Retina (tissue), 1 donor: ENCODE results near the gene TRIP11.
A peak's percentile ranks its signal among the peaks of the same experiment; 100 is the strongest.

Source experiments
- DNase-seq: peaks from one replicate; pipeline ENCODE4 v3.0.0-alpha.2; 2016

Gene TRIP11

GRCh38 chr14:91953170-91953985, 86.5 kb downstream of the TRIP11 start:
- no peak for DNase-seq

- no peak for DNase-seq
Measured at GRCh38 chr14:91947475-91948184, 92.2 kb downstream of the TRIP11 start, which contains the start of gene FBLN5. Gene FBLN5 (minus strand): TSS chr14:91947694. CDS start chr14:91947229, 465 bp downstream.

- DNase-seq, result peak; percentile 69
Measured at GRCh38 chr14:91946622-91947474, 93.0 kb downstream of the TRIP11 start.

GRCh38 chr14:91945751-91946621, 93.9 kb downstream of the TRIP11 start:
- DNase-seq, result no peak

GRCh38 chr14:91942946-91943345, 96.9 kb downstream of the TRIP11 start:
- no peak for DNase-seq

- DNase-seq, result no peak
Measured at GRCh38 chr14:91942128-91942527, 97.7 kb downstream of the TRIP11 start.

- no peak for DNase-seq
Measured at GRCh38 chr14:91940209-91940608, 99.7 kb downstream of the TRIP11 start.

GRCh38 chr14:91935586-91935985, 104.3 kb downstream of the TRIP11 start:
- no peak for DNase-seq

- no peak for DNase-seq
Measured at GRCh38 chr14:91934554-91935285, 105.1 kb downstream of the TRIP11 start.

- no peak for DNase-seq
Measured at GRCh38 chr14:91931478-91932088, 108.3 kb downstream of the TRIP11 start.

GRCh38 chr14:91929700-91930099, 110.2 kb downstream of the TRIP11 start:
- no peak for DNase-seq

- DNase-seq, result no peak
Measured at GRCh38 chr14:91927800-91928199, 112.1 kb downstream of the TRIP11 start.

GRCh38 chr14:91927191-91927590, 112.7 kb downstream of the TRIP11 start:
- no peak for DNase-seq

GRCh38 chr14:91926131-91926890, 113.5 kb downstream of the TRIP11 start:
- no peak for DNase-seq

GRCh38 chr14:91925727-91926121, 114.1 kb downstream of the TRIP11 start:
- no peak for DNase-seq

- no peak for DNase-seq
Measured at GRCh38 chr14:91925001-91925726, 114.7 kb downstream of the TRIP11 start.

- DNase-seq, result no peak
Measured at GRCh38 chr14:91920526-91920925, 119.3 kb downstream of the TRIP11 start.

- no peak for DNase-seq
Measured at GRCh38 chr14:91919814-91920213, 120.0 kb downstream of the TRIP11 start.

- DNase-seq, result no peak
Measured at GRCh38 chr14:91918186-91918883, 121.5 kb downstream of the TRIP11 start.
